Body of pancreas (tissue), 4 donors: Measurements from ENCODE around the gene GP1BB. TPM values are rescaled to one million over a fixed set of nuclear protein-coding genes. Genes with fewer than 3 reads are reported as not detected.

Experiments
- ATAC-seq: fragments of 150-250 bp; one replicate; pipeline ENCODE4 v1.9.1; 2016
- DNase-seq, 4 donors: peaks; one replicate each; pipeline ENCODE4 v3.0.0-alpha.2; 2019
- H3K27ac ChIP-seq, 4 donors: fragments of 200-600 bp; sonication (generic); 1 replicate in 3 of 4; 2 replicates in 1 of 4; pipeline versions ENCODE4 v1.5.1 to v1.6.1; 2016 to 2019; ENCODE audit warnings: mild to moderate bottlenecking in 1 of 4, mixed read lengths in 1 of 4, moderate library complexity in 1 of 4
- H3K27me3 ChIP-seq, 2 donors: fragments of 200-600 bp; sonication (generic); one replicate each; pipeline ENCODE4 v1.6.0; 2016; ENCODE audit warnings: mild to moderate bottlenecking in 1 of 2
- H3K36me3 ChIP-seq, 2 donors: fragments of 200-600 bp; sonication (generic); replicated peaks in 1 of 2; 2 replicates each; pipeline ENCODE4 v1.5.1; 2016; ENCODE audit warnings: low read depth in 2 of 2; ENCODE audit not compliant: insufficient read depth in 1 of 2
- H3K4me1 ChIP-seq: fragments of 200-600 bp; sonication (generic); one replicate; pipeline ENCODE4 v1.6.0; 2016
- H3K4me3 ChIP-seq, 2 donors: fragments of 200-600 bp; sonication (generic); 1 replicate in 1 of 2; 2 replicates in 1 of 2; pipeline ENCODE4 v1.5.1; 2016 to 2019
- H3K9me3 ChIP-seq, 3 donors: fragments of 200-600 bp; sonication (generic); 1 replicate in 2 of 3; 2 replicates in 1 of 3; pipeline ENCODE4 v1.5.1; 2016
- POLR2A ChIP-seq, 3 donors: fragments of 450-650 bp; IDR thresholded peaks; one replicate each; pipeline ENCODE4 v1.6.1; 2016; ENCODE audit warnings: antibody characterized with exemption in 3 of 3, mild to moderate bottlenecking in 2 of 3
- WGBS, 2 donors: methylation state at CpG; one replicate each; pipeline ENCODE4 v1.1.5; 2017; 5-methylcytosine and 5-hydroxymethylcytosine counted together
- intact Hi-C: fragments of 100-400 bp; cut with DNase I; formaldehyde crosslinking; loops from one replicate; pipeline ENCODE4 v1.15.1; 2023
- total RNA-seq, 2 donors: library from RNA; depleted of rRNA; stranded (reverse); fragments of >200 nt; gene quantifications; one replicate each; pipeline ENCODE4 v1.1.0, GENCODE V29; 2016
- TF ChIP-seq, protein P1 (sequence below), 7 experiments: fragments of 450-650 bp in 4 of 7; fragments of 200-600 bp in 3 of 7; sonication (generic) in 3 of 7; IDR thresholded peaks; one replicate each; pipeline ENCODE4 v1.5.1; 2016 to 2019; ENCODE audit warnings: antibody characterized with exemption in 7 of 7

GP1BB gene
- total RNA-seq, 2 donors from 2014 or later = 6.2 to 29.7 TPM

DNA sequence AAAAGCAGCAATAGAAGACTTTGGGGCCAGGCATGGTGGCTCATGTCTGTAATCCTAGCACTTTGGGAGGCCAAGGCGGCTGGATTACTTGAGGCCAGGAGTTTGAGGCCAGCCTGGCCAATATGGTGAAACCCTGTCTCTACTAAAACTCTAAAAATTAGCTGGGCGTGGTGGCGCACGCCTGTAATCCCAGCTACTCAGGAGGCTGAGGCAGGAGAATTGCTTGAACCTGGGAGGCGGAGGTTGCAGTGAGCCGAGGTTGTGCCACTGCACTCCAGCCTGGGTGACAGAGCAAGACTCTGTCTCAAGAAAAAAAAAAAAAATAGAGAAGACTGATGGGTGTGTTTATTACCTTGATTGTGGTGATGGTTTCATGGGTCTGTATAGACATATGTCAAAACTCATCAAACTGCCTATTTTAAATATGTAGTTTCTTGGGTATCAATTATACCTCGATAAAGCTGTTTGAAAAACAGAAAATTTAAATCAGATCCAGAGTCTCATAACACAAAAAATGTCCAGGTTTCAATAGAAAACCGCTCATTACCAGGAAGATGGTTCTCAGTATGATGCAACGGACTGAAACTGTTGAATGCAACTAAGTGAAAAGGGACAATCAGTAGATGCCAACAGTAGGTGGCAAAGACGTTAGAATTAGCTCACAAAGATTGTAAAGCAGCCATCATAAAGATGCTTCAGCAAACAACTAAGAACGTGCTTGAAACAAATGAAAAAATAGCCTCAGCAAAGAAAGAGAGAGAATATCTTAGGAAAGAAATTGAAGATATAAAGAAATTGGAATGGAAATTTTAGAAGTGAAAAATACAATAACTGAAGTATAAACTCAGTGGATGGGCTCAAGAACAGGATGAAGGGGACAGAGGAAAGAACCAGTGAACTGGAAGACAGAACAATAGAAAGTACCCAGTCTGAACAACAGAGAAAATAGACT, 42.2 kb upstream of the GP1BB start:
- Histone ChIP-seq H3K4me1 (no peaks in the 10 kb centered on the region), H3K9me3 (no peaks in the 10 kb centered on the region), H3K27me3 (no peaks in the 10 kb centered on the region), H3K27ac (no peak overlapping the region), H3K36me3 (no peaks in the 10 kb centered on the region), H3K4me3 (no peak overlapping the region)
- DNase-seq = no peak
- 77 to 81% methylated on average over 11 of the region's 11 CpGs for WGBS, 2 donors
- intact Hi-C loops = no loop called here
- TF ChIP-seq POLR2A (IDR thresholded peaks at IDR 0.05) = no peak
- no peak for ATAC-seq

DNA sequence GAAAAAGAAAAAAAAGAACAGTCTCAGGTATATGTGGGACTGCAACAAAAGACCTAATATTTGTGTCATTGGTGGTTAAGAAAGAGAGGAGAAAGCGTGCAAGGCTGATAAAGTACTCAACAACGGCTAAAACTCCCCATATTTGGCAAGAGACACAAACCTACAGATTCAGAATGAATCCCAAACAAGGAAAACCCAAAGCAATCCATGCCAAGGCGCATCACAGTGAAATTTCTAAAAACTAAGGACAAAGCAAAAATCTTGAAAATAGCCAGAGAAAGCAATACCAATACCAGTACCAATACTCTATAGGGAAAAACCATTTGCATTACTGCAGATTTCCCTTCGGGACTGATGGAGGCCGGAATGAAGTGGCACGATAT, 41.5 kb upstream of the GP1BB start:
- no peaks in the 10 kb centered on the region for H3K36me3 ChIP-seq
- H3K4me1 ChIP-seq = no peaks in the 10 kb centered on the region
- no peaks in the 10 kb centered on the region for H3K9me3 ChIP-seq
- no peaks in the 10 kb centered on the region for H3K27me3 ChIP-seq
- ATAC-seq (no peak), DNase-seq (no peak)
- H3K4me3 ChIP-seq = no peak overlapping the region
- 66% methylated on average over 6 of the region's 6 CpGs for WGBS, 2 donors
- intact Hi-C loops = no loop called here
- no peak overlapping the region for H3K27ac ChIP-seq
- TF ChIP-seq, protein P1, sequence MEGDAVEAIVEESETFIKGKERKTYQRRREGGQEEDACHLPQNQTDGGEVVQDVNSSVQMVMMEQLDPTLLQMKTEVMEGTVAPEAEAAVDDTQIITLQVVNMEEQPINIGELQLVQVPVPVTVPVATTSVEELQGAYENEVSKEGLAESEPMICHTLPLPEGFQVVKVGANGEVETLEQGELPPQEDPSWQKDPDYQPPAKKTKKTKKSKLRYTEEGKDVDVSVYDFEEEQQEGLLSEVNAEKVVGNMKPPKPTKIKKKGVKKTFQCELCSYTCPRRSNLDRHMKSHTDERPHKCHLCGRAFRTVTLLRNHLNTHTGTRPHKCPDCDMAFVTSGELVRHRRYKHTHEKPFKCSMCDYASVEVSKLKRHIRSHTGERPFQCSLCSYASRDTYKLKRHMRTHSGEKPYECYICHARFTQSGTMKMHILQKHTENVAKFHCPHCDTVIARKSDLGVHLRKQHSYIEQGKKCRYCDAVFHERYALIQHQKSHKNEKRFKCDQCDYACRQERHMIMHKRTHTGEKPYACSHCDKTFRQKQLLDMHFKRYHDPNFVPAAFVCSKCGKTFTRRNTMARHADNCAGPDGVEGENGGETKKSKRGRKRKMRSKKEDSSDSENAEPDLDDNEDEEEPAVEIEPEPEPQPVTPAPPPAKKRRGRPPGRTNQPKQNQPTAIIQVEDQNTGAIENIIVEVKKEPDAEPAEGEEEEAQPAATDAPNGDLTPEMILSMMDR (IDR thresholded peaks at IDR 0.05) = no peak
- TF ChIP-seq POLR2A (IDR thresholded peaks at IDR 0.05) = no peak

DNA sequence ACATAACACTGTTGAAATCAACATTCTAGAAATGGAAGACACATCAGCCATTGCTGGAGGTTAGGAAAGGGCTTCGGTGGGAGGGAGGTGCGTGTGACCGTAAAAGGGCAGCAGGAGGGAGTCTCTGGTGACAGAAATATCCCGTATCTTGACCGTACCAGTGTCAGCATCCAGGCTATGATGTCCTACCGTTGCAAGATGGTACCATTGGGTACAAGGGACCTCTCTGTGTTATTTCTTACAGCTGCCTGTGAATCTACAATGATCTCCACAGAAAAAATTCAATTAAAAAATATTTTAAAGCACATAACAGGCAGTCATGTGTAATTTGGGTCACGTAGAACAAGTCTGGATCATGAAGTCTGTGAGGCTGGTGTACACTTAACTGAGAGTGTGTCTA, 36.4 kb upstream of the GP1BB start:
- intact Hi-C loops = no loop called here
- ATAC-seq (no peak), DNase-seq (no peak)
- 75 to 77% methylated on average over 7 of the region's 7 CpGs for WGBS, 2 donors
- Histone ChIP-seq H3K4me1 (no peaks in the 10 kb centered on the region), H3K9me3 (no peaks in the 10 kb centered on the region), H3K27me3 (no peaks in the 10 kb centered on the region), H3K36me3 (no peaks in the 10 kb centered on the region), H3K27ac (no peak overlapping the region), H3K4me3 (no peak overlapping the region)
- TF ChIP-seq POLR2A (IDR thresholded peaks at IDR 0.05) = no peak
- TF ChIP-seq, protein P1 (IDR thresholded peaks at IDR 0.05) = no peak

DNA sequence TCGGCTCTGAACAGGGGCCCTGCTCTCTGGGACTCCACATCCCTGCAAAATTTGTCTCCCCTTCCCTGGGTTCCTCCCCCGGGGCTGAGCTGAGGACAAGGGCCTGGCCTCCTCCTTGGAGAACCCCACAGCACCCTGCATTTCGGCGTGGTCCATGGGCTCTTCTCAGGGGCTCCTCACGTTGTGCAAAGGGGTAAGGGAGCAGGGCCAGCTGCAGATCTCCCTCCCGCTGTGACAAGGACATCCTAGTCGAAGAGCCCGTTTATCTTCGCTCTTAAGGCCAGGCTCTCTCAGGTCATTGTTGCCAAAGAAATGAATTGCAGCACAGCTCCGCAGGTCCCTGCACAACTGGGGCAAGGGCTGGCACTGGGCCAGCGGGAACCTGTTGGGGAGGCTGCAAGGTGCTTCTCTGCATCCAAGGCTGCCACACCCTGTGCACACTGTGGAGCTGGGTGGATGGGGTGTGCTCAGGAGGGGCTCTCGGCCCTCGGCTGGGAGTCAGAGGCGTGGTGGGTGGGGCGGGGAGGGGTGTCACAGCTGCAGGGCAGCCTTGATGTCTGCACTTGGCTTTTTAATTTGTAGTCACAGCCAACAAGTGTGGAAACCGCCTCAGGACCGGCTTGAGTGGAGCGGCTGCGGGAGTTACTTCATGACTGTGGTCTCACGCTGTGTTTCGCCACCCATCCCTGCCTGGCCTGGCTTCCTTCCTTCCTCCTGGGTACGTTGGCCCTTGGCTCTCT, 35.6 kb upstream of the GP1BB start:
- no peaks in the 10 kb centered on the region for H3K36me3 ChIP-seq
- intact Hi-C loops = no loop called here
- no peak overlapping the region for H3K4me3 ChIP-seq
- H3K4me1 ChIP-seq = no peaks in the 10 kb centered on the region
- no peaks in the 10 kb centered on the region for H3K9me3 ChIP-seq
- no peak overlapping the region for H3K27ac ChIP-seq
- ATAC-seq = no peak
- TF ChIP-seq, protein P1 (IDR thresholded peaks at IDR 0.05) = no peak
- no peak for TF ChIP-seq POLR2A (IDR thresholded peaks at IDR 0.05)
- DNase-seq = no peak
- H3K27me3 ChIP-seq = no peaks in the 10 kb centered on the region
- WGBS, 2 donors = 26 to 38% methylated on average over 12 to 22 of the region's 22 CpGs
